Gastroesophageal sphincter (tissue), 3 donors: ENCODE results near the gene KIAA1958.

Experiments used
- CTCF ChIP-seq, 4 experiments: fragments of 200-600 bp in 2 of 4; fragments of 450-650 bp in 2 of 4; sonication (generic) in 1 of 4; IDR thresholded peaks; one replicate each; pipeline ENCODE4 v1.5.1; 2017 to 2019; ENCODE audit warnings: antibody characterized with exemption in 4 of 4, mild to moderate bottlenecking in 2 of 4, moderate library complexity in 2 of 4
- POLR2A ChIP-seq, 2 donors: fragments of 450-650 bp; IDR thresholded peaks; one replicate each; pipeline ENCODE4 v1.6.1; 2017; ENCODE audit warnings: antibody characterized with exemption in 2 of 2, mild to moderate bottlenecking in 2 of 2, moderate library complexity in 1 of 2
- POLR2AphosphoS5 ChIP-seq: sonication (generic); formaldehyde crosslinking; IDR thresholded peaks from one replicate; pipeline ENCODE4 v1.6.1; 2017; ENCODE audit warnings: antibody characterized with exemption

- no peak for TF ChIP-seq CTCF (IDR thresholded peaks at IDR 0.05)
- TF ChIP-seq POLR2AphosphoS5: no peak
- no peak for TF ChIP-seq POLR2A (IDR thresholded peaks at IDR 0.05)
Observed at GRCh38 chr9:112535301-112535700, 48.7 kb downstream of the KIAA1958 start.
